Fibroblast of mammary gland (primary cell): ENCODE data around the gene AVPR2.

Source experiments
- DNase-seq: peaks from one replicate; pipeline ENCODE4 v3.0.0-alpha.2; 2010; ENCODE audit warnings: low read depth
- H3K4me3 ChIP-seq: 2 replicates; pipeline ENCODE4 v1.5.1; 2011; ENCODE audit warnings: low read depth, mild to moderate bottlenecking, low read length, moderate library complexity; ENCODE audit not compliant: control insufficient read depth
- TF ChIP-seq, protein P1 (sequence below): conservative IDR thresholded peaks from 2 replicates; pipeline ENCODE4 v1.5.1; 2011; ENCODE audit warnings: low read depth, low read length, inconsistent platforms; ENCODE audit not compliant: control insufficient read depth, insufficient read depth

AVPR2 gene

DNA sequence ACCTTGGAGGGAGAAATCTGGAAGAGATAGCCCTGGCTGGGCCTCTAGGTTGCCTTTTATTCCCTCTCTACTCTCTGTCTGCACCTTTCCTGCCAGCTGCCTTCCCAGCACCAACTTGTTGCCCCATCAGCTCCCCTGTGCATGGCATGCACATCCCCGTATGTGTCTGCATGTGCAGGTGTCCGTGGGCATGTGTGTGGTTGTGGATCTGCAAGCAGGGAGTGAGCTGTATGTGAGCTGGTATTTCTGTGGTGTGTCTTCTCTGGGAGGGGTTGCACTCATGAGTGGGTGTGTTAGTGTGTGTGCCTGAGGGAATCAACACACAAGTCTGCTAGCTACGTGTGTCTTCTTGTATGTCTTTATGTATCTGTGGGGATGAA, 28.4 kb upstream of the AVPR2 start:
- H3K4me3 ChIP-seq = no peak overlapping the region
- TF ChIP-seq, protein P1, sequence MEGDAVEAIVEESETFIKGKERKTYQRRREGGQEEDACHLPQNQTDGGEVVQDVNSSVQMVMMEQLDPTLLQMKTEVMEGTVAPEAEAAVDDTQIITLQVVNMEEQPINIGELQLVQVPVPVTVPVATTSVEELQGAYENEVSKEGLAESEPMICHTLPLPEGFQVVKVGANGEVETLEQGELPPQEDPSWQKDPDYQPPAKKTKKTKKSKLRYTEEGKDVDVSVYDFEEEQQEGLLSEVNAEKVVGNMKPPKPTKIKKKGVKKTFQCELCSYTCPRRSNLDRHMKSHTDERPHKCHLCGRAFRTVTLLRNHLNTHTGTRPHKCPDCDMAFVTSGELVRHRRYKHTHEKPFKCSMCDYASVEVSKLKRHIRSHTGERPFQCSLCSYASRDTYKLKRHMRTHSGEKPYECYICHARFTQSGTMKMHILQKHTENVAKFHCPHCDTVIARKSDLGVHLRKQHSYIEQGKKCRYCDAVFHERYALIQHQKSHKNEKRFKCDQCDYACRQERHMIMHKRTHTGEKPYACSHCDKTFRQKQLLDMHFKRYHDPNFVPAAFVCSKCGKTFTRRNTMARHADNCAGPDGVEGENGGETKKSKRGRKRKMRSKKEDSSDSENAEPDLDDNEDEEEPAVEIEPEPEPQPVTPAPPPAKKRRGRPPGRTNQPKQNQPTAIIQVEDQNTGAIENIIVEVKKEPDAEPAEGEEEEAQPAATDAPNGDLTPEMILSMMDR = no peak
- DNase-seq = no peak

DNA sequence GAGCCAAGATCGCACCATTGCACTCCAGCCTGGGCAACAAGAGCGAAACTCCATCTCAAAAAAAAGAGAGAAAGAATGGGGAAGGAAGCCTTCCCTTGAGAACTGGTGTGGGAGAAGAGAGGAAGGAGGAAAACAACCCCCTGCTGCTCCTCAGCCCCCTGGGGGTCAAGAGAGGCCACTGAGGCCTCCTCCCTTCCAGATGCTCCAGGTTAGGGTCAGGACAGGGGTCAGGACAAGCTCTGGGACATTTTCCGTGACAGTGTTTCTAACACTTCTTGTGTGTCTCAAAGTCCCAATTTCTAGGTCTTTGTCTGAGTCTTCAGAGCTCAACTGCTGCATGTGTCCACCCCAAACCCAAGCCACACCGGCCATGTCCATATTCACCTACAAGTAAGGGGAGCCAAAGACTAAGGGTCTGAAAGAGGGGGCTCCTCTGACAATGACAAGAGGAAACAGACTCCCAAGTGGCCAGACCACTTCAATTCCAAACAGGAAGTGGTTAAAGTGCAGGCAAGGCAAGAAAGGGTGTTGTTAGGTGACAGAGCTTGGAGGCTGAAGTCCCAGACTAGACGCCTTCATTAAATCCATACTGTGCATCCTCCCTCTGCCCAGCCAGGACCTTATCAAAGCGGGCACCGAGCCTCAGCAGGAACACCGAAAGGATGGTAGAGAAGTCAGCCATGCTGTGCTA, 26.8 kb upstream of the AVPR2 start:
- TF ChIP-seq, protein P1 = no peak
- no peak overlapping the region for H3K4me3 ChIP-seq
- no peak for DNase-seq

DNA sequence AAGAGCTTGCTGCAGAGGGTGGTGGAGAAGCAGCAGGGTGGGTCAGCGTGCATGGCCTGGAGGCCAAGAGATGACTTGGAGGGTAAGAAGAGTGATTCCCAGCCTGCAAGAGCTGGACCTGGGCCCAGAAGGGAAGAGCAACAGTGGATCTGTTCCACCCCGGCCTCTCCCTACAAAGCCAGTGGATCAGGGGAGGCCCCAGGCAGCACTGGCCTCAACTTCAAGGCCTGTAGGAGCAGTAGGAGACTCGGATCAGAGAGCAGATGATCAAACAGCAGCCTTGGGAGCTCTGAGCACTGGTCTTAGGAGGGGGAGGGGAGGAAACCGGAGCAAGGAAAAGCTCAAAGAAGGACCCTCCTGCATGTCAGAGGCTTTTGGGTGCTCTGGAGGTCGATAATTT, 26.1 kb upstream of the AVPR2 start:
- TF ChIP-seq, protein P1 = no peak
- H3K4me3 ChIP-seq = no peak overlapping the region
- no peak for DNase-seq

DNA sequence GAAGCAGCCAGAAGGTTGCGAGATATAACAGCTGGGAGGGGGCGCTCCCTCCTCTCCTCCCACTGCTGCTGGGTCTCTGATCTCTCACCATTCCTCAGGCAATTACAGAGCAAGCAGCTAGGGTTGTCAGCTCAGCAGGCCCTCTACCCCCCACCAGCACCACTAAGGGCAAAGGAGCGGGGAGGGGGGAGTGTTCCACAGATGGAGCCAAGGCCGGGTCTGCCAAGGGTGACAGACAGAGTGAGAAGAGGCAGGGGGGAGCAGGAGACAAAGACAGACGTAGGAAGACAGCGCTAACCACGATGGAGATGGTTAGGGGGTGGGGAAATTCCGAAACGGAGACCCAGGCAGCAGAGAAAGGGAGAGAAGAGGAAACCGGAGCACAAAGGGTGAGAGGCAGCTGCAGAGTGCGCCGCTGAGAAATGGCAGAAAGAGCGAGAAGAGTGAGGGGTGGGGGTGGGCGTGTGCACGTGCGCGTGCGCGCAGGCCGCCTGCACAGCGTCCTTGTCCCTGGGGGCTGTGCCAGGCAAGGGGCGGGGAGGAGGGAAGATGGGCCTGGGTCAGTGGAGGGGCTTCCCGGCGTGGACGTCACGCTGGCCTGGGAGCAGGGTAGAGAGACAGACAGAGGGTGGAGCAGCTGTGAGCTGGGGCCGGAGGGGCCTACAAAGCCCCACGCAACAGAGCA, 25.4 kb upstream of the AVPR2 start:
- DNase-seq = no peak
- no peak overlapping the region for H3K4me3 ChIP-seq
- TF ChIP-seq, protein P1 = no peak

DNA sequence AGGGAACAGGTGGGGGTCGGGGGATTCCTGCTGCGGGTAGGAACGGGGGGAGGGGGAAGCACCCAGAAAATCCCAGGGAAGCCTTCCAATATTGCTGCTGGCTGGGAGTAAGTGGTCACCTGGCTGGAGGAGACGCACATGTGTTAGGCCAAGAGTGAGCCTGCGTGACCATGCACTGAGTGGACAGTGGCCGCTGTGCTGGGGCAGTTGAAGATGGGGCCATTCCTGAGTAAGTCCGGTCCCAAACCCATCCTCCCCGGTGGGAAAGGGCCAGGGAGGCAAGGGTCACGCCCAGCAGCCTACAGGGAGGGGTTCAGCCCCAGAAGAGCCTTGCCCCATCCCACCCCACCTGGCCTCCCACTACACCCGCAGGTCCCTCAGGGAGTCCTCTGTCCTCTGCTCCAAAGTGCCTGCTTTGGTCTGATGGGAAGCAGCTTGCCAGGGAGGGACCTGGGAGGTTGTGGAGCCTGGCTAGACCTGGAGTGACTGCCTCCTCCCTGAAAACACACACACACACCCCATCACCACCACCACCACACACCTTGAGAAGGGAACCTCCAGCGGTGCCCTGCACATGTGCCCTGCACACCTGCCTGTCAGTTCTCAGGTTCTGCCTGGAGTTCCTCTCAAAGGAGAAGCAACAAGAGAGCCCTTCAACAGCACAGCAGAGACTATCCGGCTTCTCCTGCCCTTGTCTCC, 24.6 kb upstream of the AVPR2 start:
- TF ChIP-seq, protein P1 = no peak
- no peak overlapping the region for H3K4me3 ChIP-seq
- DNase-seq = no peak

DNA sequence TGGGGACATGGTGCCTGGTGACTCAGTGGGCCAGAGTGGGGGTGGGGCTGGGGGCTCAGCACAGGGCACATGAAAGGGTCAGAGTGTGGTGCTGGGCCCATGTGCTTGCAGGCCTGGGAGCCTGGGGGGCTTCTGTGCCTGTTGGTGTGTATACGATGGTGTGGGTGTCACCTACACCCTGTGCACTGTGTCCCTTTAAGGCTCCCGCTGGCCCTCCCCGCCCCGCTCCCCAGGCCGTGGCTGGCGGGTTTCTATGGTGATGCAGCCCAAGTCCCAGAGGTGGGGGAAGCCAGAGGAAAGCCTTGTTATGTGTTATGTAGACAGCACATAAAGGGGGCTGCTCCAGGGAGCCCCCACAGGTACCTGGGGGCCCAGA, 24.0 kb upstream of the AVPR2 start:
- H3K4me3 ChIP-seq = no peak overlapping the region
- no peak for DNase-seq
- TF ChIP-seq, protein P1 = no peak
